Inflammatory macrophage treated with lipopolysaccharide for 1 hour (primary cell): ENCODE data around the gene PTPN6.

Source experiments
- DNase-seq, 2 donors: peaks; one replicate each; pipeline ENCODE4 v3.0.0-alpha.2; 2020 to 2022

Gene PTPN6

GRCh38 chr12:6975297-6976032 lies 24.3 kb downstream of the PTPN6 start:
- no peak for DNase-seq

- DNase-seq = no peak
Observed at GRCh38 chr12:6977653-6978052, 26.5 kb downstream of the PTPN6 start.

GRCh38 chr12:6978188-6978587 lies 27.0 kb downstream of the PTPN6 start:
- DNase-seq = no peak

- DNase-seq = no peak
Observed at GRCh38 chr12:6978611-6979011, 27.5 kb downstream of the PTPN6 start.

- DNase-seq = no peak
Observed at GRCh38 chr12:6979021-6979420, 27.9 kb downstream of the PTPN6 start.

GRCh38 chr12:6979453-6979852 lies 28.3 kb downstream of the PTPN6 start:
- no peak for DNase-seq

- DNase-seq = no peak
Observed at GRCh38 chr12:6980075-6980474, 28.9 kb downstream of the PTPN6 start.

GRCh38 chr12:6980740-6981139 lies 29.6 kb downstream of the PTPN6 start:
- no peak for DNase-seq

- no peak for DNase-seq
Observed at GRCh38 chr12:6981152-6982052, 30.2 kb downstream of the PTPN6 start.

GRCh38 chr12:6982532-6982931 lies 31.4 kb downstream of the PTPN6 start:
- DNase-seq = no peak

- DNase-seq = no peak
Observed at GRCh38 chr12:6987956-6988553, 36.9 kb downstream of the PTPN6 start.

- DNase-seq = no peak
Observed at GRCh38 chr12:6996040-6996441, 44.9 kb downstream of the PTPN6 start.

- no peak for DNase-seq
Observed at GRCh38 chr12:6998715-6999451, 47.7 kb downstream of the PTPN6 start.

GRCh38 chr12:7001921-7002591 lies 50.9 kb downstream of the PTPN6 start:
- no peak for DNase-seq

GRCh38 chr12:7004287-7004803 lies 53.2 kb downstream of the PTPN6 start:
- DNase-seq = no peak

GRCh38 chr12:7004840-7005239 lies 53.7 kb downstream of the PTPN6 start:
- DNase-seq = no peak

GRCh38 chr12:7005311-7005710 lies 54.2 kb downstream of the PTPN6 start:
- peak; percentile 22 to 44 for DNase-seq

- DNase-seq = no peak
Observed at GRCh38 chr12:7006639-7007038, 55.5 kb downstream of the PTPN6 start.

- no peak for DNase-seq
Observed at GRCh38 chr12:7008864-7009263, 57.7 kb downstream of the PTPN6 start.

- DNase-seq = no peak
Observed at GRCh38 chr12:7009512-7009911, 58.4 kb downstream of the PTPN6 start.
